ENCODE measurements around the gene SMAD6.
A peak's percentile ranks its signal among the peaks of the same experiment; 100 is the strongest.
"Not testable (repeated sequence)": the region's sequence is repeated elsewhere in the genome, so short reads cannot be mapped to it uniquely, and the experiment has no call there.

The SMAD6 gene

DNA sequence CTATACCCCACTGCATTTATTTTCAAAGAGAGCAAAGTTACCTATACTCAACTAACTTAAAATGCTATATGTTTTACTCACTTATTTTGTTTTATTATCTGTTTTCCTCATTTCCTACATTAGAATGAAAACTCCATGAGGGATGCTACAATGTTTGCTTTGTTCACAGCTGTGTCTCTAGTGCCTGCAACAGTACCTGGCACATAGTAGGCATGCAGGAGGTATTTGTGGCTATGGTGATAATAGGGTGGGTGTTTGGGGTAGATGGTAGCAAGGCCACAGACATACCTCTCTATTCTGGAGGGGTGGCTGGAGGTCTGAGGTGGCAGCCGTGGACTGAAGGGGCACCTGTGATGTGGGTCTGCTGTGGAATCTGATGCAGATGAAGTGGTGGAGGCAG, 24.7 kb upstream of the SMAD6 start:
- no peak for ATAC-seq

DNA sequence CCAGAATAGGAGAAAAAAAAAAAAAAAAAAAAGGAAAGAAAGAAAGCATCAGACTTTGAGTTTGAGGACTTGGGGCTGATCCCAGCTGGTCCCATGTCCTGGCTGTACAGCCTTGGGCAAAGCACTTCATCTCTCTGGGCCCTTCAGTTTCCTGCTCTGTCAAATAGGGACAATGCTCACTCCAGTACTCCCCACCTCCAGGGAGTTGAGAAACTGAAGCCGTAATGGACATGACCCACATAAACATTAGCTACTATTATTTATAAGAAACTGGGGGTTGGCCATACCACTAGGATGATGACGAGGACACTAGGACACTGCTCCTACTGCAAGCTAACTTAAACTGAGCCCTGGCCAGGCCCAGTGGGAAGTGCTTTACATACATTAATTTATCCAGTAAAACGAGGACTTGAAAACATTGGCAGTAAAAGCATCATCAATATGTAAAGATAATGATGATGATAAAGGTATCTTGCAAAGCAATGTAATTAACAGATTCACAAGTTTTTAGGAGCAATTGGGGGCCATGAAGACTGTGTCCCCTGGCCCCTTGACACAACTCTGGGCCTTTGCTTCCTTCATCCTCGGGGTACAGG, 22.9 kb upstream of the SMAD6 start:
- no peak for ATAC-seq

DNA sequence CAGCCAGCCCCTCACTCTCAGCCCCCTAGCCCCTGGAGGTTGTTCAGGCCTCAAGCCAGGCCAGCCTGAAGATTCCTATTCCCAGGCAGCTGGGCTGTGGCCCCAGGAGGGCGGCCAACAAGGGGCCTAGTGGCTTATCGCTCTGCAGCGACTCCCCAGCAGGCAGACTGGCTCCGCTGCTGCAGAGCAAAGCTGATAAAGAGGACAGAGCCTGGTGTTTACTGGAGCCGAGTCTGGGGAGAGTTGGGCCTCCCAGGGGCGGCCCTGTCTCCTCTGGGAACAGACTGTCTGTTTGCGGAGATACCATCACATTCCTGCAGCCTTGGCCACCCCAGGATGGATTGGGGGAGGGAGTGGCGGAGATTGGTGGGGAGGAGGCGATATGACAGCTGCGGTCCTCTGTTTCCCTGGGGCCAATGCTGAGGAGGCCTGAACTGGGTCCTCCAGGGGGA, 22.4 kb upstream of the SMAD6 start:
- ATAC-seq, result no peak

DNA sequence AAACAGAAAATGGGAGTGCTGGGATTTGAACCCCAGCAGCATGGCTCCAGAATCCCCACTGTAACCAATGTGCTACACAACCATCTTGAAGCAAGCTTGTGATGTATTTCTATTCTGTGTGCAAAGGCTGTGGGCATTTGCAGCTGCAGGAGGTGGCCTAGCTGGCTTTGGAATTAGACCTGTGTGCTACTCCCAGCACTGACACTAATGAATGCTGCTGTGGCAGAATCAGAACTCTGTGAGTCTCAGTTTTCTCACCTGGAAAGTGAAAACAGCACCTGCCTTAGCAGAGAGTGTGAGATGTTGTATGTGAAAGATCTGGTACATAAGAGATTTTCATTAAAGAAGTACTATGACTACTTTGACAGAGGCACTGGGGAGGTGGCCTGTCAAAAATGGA, 21.5 kb upstream of the SMAD6 start:
- no peak for ATAC-seq

DNA sequence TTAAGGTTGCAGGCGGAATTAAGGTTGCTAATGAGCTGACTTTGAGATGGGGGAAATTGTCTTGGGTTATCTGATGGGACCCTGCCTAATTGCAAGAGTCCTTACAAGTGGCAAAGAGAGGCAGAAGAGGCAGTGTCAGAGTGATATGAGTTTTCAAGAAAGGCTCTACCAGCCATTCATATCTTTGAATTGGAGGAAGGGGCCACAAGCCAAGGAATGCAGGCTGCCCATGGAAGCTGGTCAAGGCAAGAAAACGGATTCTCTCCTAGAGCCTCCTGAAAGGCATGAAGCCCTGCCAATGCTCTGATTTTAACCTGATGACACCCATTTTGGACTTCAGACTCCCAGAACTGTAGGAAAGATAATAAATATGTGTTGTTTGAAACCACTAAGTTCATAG, 20.6 kb upstream of the SMAD6 start:
- no peak for ATAC-seq

DNA sequence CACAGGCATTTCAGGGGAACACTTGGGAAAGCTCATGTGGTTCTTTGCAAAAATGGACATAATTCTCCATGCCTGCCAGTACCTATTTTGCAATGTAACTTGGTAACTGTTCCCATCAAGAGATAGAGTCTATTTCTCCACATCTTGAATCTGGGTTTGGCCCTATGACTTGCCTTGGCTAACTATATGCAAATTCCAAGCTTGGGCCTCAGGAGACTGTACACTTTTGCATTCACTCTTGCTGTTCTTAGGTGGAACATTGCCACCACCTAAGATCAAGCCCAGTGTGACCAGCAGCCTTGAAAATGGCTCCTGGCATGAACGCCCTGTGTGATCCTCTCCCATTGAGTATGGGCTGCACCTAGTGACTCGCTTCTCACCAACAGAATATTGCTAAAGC, 19.8 kb upstream of the SMAD6 start:
- no peak for ATAC-seq

DNA sequence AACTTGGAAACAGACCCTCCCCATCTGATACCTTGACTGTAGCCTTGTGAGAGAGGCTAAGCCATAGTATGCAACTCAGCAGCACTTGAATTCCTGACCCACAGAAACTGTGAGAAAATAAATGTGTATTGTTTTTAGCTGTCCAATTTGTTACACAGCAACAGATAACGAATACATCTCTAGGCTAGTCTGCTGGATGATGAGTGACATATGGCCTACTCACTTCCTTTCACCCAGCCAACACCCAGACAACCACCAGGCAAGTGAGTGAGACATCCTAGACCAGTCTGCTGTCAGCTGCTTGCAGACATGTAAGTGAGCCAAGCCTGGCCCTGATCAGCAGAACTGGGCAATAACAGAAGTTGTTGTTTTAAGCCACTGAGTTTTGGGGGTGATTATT, 19.2 kb upstream of the SMAD6 start:
- ATAC-seq, result peak in 1 of 2 donors; percentile 56

DNA sequence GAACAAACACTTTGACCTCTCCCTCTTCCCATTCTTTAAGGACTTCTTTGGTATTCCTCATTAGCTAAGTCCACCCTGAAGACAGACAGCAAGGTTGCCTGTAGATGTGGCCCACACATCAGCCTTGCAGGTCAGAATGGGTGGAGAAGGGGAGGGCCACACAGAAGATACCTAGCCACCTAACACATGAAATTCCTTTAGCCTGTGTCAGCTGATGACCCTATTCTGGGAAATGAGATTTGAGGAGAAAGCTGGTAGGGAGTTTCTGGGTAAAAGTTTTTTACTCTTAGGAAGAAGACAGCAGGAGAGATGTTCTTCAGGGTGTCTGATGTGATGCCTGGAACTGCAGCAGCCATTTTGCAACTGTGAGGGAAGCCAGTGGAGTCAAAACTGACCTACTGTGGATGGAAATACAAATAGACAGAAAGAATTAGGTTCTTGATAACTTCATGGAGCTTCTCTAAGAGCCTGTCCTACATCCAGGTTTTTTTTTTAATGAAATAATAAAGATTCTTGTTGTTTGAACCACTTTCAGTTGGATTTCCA, 17.8 kb upstream of the SMAD6 start:
- ATAC-seq, result no peak

DNA sequence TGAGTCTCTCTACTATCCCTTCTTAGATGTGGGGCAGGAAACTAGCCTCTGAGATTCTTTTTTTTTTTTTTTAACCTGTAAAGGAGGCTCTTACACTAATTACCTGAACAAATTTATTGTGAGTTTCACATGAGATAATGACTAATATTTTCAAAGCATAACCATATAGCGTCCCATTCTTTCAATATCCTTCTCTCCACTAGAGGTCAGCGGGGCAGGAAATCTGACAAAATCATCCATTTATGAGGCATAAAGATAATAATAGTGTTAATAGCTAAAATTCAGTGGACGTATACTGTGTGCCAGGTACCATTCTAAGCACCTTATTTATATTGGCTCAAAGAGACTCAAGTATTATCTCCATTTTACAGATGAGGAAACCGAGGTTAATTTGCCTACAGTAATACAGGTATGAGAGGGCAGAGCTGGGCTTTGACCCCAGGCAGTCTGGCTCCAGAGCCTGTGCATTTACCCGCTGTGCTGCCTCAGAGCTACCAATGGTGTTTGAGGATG, 16.3 kb upstream of the SMAD6 start:
- ATAC-seq, result no peak

DNA sequence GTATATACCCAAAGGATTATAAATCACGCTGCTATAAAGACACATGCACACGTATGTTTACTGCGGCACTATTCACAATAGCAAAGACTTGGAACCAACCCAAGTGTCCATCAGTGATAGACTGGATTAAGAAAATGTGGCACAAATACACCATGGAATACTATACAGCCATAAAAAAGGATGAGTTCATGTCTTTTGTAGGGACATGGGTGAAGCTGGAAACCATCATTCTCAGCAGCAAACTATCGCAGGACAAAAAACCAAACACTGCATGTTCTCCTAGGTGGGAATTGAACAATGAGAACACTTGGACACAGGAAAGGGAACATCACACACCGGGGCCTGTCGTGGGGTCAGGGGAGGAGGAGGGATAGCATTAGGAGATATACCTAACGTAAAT, 11.1 kb upstream of the SMAD6 start:
- not testable (repeated sequence) for ATAC-seq

DNA sequence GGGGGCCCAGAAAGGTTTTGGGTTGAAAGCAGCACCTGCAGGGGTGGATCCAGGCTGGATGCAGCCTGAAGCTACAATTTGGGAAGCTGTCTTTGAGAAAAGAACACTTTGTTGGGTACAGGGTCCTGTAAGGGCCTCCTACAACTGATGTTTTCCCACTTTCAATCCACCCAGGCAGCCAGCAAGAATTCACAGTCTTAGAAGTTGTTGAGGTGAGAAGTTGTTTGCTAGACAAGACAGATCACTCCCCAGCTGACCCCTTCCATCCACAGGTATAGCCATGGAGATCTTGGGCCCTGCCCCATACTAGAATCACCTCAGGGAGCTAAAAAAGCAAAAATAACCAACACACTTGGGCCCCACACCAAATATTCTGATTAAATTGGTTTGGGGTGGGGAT, 10.3 kb upstream of the SMAD6 start:
- ATAC-seq, result no peak

DNA sequence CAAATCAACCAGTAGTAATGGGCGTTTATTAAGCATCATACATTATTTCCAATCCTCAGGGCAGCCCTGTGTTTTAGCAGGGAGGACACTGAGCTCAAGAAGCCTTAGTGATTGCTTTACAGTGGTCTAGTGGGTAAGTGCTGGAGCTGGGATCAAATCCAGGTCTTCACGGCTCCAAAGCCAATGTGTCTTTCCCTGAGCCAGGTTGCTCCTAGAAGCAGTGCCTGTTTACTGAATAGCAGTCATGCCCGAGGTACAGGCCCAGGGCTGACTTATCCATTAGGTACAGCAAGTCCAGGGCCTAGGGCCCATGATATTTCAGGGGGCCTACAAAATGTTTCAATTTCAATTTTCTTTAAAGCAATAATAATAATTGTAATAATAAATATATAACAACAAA, 9.6 kb upstream of the SMAD6 start:
- no peak for ATAC-seq

DNA sequence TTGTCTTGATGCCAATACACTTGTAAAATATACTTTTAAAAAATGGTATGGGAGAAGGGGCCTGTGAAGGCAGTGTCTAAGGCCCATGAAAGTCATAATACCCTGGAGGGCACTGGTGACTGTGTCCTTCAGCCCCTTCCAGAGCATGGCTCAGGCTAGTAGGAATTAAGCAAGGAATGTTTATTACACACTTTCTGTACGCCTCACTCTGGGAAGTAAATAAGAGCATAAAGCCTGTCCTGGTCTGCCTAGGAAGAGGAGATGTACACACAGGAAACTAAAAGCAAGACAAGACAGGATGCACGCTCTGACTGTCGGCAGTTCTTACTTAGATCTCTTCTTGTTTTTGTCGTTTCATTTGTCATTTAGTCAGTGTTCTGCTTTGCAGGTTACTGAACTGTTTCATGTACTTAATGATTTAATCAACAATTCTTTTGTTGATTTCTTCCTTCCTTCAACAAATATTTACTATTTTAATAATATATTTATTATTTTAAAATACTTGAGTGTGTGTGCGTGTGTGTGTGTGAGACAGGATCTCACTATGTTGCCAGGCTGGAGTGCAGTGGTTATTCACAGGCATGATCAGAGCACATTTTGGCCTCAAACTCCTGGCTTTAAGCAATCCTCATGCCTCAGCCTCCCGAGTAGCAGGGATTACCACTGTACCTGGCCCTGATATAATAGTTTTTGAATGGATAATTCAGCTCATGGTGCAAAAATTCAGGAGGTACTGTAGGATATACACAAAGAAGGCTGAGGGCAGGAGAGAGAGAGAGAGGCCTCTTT, 9.0 kb upstream of the SMAD6 start:
- ATAC-seq, result peak; percentile 63 to 85

DNA sequence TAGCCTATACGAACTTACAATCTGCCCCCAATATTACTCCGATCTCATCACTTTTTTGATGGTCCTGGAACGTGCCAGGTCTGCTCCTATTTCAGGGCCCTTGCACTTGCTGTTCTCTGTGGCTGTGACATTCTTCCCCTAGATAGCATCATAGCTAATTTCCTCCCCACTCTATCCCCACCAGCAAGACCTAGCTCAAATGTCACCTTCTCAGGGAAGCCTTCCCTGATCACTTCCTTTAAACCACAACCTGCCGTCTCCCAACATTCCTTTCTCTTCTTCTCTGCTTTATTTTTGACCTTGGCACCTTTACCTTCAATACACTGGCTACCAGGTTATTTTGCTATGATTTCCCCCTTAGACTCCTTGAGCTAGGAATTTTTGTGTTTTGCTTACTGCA, 5.3 kb upstream of the SMAD6 start:
- no peak for ATAC-seq

DNA sequence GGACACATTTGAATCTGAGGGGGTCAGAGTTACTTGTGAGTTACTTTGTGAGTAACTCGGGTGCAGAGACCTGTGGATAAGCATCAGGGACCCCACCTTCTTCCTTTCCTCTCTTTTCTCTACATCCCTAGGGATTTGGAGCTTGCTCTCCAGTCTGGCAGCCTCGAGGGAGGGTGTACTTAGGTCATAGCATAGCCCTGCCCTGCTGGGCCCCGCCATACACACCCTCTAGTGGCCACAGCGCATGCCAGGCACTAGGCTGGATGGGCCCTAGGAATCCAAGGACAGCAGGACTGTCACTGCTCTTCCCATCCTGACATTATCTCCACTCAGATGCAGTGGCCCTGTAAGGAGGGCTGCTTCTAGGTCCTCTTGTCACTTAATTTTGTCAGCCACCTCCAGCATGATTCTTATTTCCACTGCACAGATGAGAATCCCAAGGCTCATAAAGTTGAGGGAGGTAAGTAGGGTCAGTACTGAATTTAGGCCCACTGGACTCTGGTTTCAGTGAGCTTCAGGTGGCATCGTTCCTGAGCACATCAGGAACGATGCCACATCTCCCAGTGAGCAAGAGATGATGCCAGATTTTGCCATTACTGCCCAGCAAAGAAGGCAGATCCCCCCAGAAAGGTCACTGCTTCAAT, 3.6 kb upstream of the SMAD6 start:
- ATAC-seq, result no peak

DNA sequence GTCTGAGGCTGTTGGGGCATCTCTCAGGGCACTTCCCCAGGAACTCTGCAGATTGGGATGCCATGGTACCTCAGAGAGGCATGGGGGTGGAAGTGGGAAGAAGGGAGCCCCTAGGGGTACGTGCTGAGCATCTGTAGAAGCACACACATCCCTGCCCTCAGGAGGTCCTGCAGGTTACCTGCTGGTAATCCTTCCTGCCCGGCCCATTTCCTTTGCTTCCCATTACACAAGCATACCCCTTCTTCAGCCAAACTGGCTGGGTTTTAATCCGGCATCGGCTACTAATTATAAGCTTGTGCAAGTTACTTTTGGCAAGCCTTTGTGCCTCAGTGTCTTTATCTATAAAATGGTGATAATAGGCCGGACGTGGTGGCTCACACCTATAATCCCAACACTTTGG, 3.1 kb upstream of the SMAD6 start:
- ATAC-seq, result no peak

DNA sequence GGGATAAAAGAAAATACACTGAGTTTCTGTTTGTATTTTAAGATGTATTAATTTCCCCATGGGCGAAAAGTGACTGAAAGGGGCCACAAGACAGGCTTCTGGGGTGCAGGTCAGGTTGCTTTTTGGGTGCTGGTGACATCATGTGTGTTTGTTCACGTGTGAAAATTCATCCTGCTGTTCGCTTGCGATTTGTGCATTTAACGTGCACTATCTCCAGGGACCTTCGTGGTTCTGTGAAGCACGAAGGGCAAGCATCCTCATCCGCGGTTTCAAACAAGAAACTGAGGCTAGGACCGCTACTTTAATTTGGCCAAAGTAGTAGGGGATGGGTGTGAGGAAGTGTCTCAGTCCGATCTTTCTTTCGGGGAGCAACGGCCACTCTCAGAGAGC, 1.6 kb upstream of the SMAD6 start:
- ATAC-seq, result no peak

DNA sequence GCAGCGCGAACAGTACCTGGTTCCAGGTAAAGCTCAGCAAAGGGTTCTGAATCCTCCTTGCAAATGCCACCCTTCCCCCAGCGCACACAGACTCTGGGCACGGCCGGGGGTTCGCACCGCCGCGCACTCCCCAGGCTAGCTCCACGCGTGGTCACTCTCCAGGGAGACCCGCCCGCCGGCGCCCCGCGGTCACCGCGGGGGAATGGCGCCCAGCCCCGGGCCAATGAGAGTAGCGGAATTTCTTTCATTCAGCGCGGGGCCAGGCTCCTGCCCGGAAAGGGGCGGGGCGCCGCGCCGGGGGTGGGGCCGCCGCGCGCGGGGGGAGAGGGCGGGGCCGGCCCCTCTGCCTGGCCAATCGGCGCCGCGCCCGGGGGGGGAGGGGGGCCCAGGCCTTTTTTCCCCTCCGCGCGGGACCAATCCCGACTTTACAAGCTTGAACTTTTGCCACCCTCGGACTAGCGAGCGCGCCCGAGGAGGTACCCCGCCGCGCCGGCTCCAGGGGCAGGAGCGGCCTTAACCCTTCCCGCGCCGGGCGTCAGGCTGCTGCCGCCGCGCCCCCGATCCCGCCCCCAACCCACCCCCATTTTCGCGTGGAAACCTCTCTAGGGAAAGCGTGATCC, 1.1 kb upstream of the SMAD6 start:
- ATAC-seq, result peak; percentile 83 to 85

DNA sequence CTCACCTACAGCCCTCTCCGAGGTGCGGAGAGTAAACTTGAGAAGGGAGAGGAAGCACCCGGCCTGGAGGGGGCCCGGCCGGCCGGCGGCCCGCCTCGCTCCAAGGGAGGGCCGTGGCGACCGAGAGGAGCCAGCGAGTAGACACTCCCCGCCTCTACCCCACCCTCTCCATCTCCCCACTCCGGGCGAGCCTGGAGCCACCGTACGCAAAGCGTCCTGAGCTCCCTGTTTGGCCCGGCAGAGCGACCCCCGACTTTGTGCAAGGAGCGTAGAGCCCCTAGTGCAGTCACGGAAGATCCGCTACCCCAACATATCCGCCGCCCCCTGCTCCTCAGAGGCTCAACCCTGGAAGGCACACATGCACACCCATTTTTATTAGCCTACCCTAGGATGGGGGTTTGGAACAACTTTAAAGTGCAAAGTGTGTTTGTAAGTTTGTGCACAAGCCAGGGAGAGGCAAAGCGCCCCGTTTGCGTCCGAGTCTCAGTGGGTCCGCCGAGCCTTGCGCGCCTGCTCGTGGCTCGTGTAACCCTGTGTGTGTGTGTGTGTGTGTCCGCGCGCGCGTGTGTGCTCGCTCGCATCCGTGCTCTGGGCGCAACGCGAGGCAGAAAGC, 508 bp upstream of the SMAD6 start:
- peak; percentile 27 to 29 for ATAC-seq

DNA sequence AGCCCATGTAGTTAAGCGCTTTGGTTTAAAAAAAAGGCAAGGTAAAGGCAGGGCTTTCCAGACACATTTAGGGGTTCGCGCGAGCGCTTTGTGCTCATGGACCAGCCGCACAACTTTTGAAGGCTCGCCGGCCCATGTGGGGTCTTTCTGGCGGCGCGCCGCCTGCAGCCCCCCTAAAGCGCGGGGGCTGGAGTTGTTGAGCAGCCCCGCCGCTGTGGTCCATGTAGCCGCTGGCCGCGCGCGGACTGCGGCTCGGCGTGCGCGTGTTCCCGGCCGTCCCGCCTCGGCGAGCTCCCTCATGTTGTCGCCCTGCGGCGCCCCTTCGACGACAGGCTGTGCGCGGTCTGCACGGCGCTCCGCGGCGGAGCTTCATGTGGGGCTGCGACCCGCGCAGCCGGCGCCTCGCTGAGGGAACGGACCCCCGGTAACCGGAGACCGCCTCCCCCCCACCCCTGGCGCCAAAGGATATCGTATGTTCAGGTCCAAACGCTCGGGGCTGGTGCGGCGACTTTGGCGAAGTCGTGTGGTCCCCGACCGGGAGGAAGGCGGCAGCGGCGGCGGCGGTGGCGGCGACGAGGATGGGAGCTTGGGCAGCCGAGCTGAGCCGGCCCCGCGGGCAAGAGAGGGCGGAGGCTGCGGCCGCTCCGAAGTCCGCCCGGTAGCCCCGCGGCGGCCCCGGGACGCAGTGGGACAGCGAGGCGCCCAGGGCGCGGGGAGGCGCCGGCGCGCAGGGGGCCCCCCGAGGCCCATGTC, 927 bp downstream of the SMAD6 start:
- ATAC-seq, result no peak

DNA sequence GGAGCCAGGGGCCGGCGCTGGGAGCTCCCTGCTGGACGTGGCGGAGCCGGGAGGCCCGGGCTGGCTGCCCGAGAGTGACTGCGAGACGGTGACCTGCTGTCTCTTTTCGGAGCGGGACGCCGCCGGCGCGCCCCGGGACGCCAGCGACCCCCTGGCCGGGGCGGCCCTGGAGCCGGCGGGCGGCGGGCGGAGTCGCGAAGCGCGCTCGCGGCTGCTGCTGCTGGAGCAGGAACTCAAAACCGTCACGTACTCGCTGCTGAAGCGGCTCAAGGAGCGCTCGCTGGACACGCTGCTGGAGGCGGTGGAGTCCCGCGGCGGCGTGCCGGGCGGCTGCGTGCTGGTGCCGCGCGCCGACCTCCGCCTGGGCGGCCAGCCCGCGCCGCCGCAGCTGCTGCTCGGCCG, 1.5 kb downstream of the SMAD6 start:
- ATAC-seq, result no peak
